ENCODE data around the gene PDZD7.

The PDZD7 gene

GRCh38 chr10:101000127-101000914 is 30.6 kb downstream of the PDZD7 start:
- DNase-seq (ENCODE audit: low spot score): no peak

GRCh38 chr10:100999742-101000126 is 31.2 kb downstream of the PDZD7 start, which contains the start of gene LZTS2:
Gene LZTS2 (plus strand): TSS chr10:100999808. CDS start chr10:101002539, 2,731 bp downstream.
- H3K4me1 ChIP-seq (ENCODE audit: insufficient read depth, poor library complexity, severe bottlenecking): peaks cover 8% of the 10 kb centered on the region
- H3K9me3 ChIP-seq (ENCODE audit: severe bottlenecking): no peaks in the 10 kb centered on the region
- H3K36me3 ChIP-seq (ENCODE audit: low read depth): peaks cover 25% of the 10 kb centered on the region
- H3K27ac ChIP-seq (ENCODE audit: poor library complexity, severe bottlenecking): peak within 1 kb of the TSS; percentile 91
- H3K27me3 ChIP-seq (ENCODE audit: insufficient read depth, poor library complexity, severe bottlenecking): no peaks in the 10 kb centered on the region
- peak within 1 kb of the TSS; percentile 68 for H3K4me3 ChIP-seq (ENCODE audit: severe bottlenecking)
- no peak for TF ChIP-seq CTCF (IDR thresholded peaks at IDR 0.05; ENCODE audit: poor library complexity, severe bottlenecking)
- peak; percentile 1; the same call in 1 of the 3 replicates for ATAC-seq (ENCODE audit: low read depth)
- no peak for DNase-seq (ENCODE audit: low spot score)

More at GRCh38 chr10:101000127-101000914, 30.6 kb downstream of the PDZD7 start:
- Histone ChIP-seq H3K9me3 (ENCODE audit: severe bottlenecking) (no peaks in the 10 kb centered on the region), H3K4me3 (ENCODE audit: severe bottlenecking) (peak overlapping the region; percentile 68), H3K27ac (ENCODE audit: poor library complexity, severe bottlenecking) (peak overlapping the region; percentile 91), H3K4me1 (ENCODE audit: insufficient read depth, poor library complexity, severe bottlenecking) (peaks cover 8% of the 10 kb centered on the region), H3K27me3 (ENCODE audit: insufficient read depth, poor library complexity, severe bottlenecking) (no peaks in the 10 kb centered on the region), H3K36me3 (ENCODE audit: low read depth) (peaks cover 28% of the 10 kb centered on the region)
- TF ChIP-seq CTCF (IDR thresholded peaks at IDR 0.05; ENCODE audit: poor library complexity, severe bottlenecking): no peak
- no peak for ATAC-seq (ENCODE audit: low read depth)

GRCh38 chr10:100998991-100999741 is 31.8 kb downstream of the PDZD7 start:
- DNase-seq (ENCODE audit: low spot score): no peak
- Histone ChIP-seq H3K4me3 (ENCODE audit: severe bottlenecking) (peak overlapping the region; percentile 68), H3K4me1 (ENCODE audit: insufficient read depth, poor library complexity, severe bottlenecking) (peaks cover 8% of the 10 kb centered on the region), H3K9me3 (ENCODE audit: severe bottlenecking) (no peaks in the 10 kb centered on the region), H3K27ac (ENCODE audit: poor library complexity, severe bottlenecking) (peak overlapping the region; percentile 91), H3K36me3 (ENCODE audit: low read depth) (peaks cover 25% of the 10 kb centered on the region), H3K27me3 (ENCODE audit: insufficient read depth, poor library complexity, severe bottlenecking) (no peaks in the 10 kb centered on the region)
- TF ChIP-seq CTCF (IDR thresholded peaks at IDR 0.05; ENCODE audit: poor library complexity, severe bottlenecking): peak; percentile 94
- ATAC-seq (ENCODE audit: low read depth): peak; percentile 33

- no peaks in the 10 kb centered on the region for H3K27me3 ChIP-seq (ENCODE audit: insufficient read depth, poor library complexity, severe bottlenecking)
- H3K4me1 ChIP-seq (ENCODE audit: insufficient read depth, poor library complexity, severe bottlenecking): peaks cover 8% of the 10 kb centered on the region
- ATAC-seq (ENCODE audit: low read depth) (peak; percentile 38), DNase-seq (ENCODE audit: low spot score) (no peak)
- H3K27ac ChIP-seq (ENCODE audit: poor library complexity, severe bottlenecking): peak overlapping the region; percentile 91
- H3K36me3 ChIP-seq (ENCODE audit: low read depth): peaks cover 25% of the 10 kb centered on the region
- no peaks in the 10 kb centered on the region for H3K9me3 ChIP-seq (ENCODE audit: severe bottlenecking)
- no peak for TF ChIP-seq CTCF (IDR thresholded peaks at IDR 0.05; ENCODE audit: poor library complexity, severe bottlenecking)
- peak overlapping the region; percentile 68 for H3K4me3 ChIP-seq (ENCODE audit: severe bottlenecking)
Measured at GRCh38 chr10:100998183-100998990, 32.5 kb downstream of the PDZD7 start.
